K562 (cell line): ENCODE measurements around the gene AGAP3. TPM values are rescaled to one million over a fixed set of nuclear protein-coding genes. Genes with fewer than 3 reads are reported as not detected.

Experiments used
- ATAC-seq: fragments of 200-7000 bp; cut with Tn5 transposase; 3 replicates; pipeline ENCODE4 v1.9.1; 2020; ENCODE audit warnings: moderate library complexity
- BruUV-seq: library from RNA; stranded (reverse); fragments of 400-500 nt; replicated peaks from 2 replicates; lab custom pipeline; 2021; lab: Mats Ljungman, UMichigan
- CTCF ChIA-PET: fragments of 300-600 bp; formaldehyde crosslinking; extraction: SDS; loops from one replicate; lab custom pipeline; 2021; ENCODE audit warnings: low intra/inter-chr PET ratio; lab: Yijun Ruan, JAX
- POLR2A ChIA-PET: fragments of 300-600, 350-650 bp; sonication (Branson Sonifier 250); formaldehyde crosslinking; extraction: SDS; loops from one replicate; lab custom pipeline; 2021; ENCODE audit warnings: antibody characterized with exemption, inconsistent platforms; lab: Yijun Ruan, JAX
- DNase-seq, 4 experiments: peaks; one replicate each; pipeline versions ENCODE4 v3.0.0 to v3.0.0-alpha.2; 2011 to 2018; ENCODE audit warnings: low spot score in 3 of 4, mixed read lengths in 3 of 4; ENCODE audit errors: extremely low read depth in 1 of 4
- FAIRE-seq: peaks from 2 replicates; lab custom pipeline; 2011; peaks lifted over from hg19 to GRCh38; lab: Jason Lieb, UNC
- H2AFZ ChIP-seq: 2 replicates; pipeline ENCODE4 v1.6.0; 2011; ENCODE audit warnings: low read depth, low read length, control low read depth, inconsistent platforms
- H3K27ac ChIP-seq: fragments of 200-600 bp; 3 replicates; pipeline ENCODE4 v1.8.0; 2011; ENCODE audit warnings: low read depth, mild to moderate bottlenecking, control low read depth, inconsistent platforms, low read length, moderate library complexity, mixed read lengths; ENCODE audit errors: extremely low read depth
- H3K27me3 ChIP-seq, 2 experiments: fragments of 300-600 bp in 1 of 2; 2 replicates in 1 of 2; 3 replicates in 1 of 2; pipeline versions ENCODE4 v1.6.0 to v1.8.0; 2011; ENCODE audit warnings: inconsistent platforms in 2 of 2, low read length in 2 of 2, mild to moderate bottlenecking in 1 of 2, mixed read lengths in 1 of 2, moderate library complexity in 1 of 2; ENCODE audit not compliant: control insufficient read depth in 2 of 2, insufficient read depth in 2 of 2
- H3K36me3 ChIP-seq: fragments of 300-600 bp; 3 replicates; pipeline ENCODE4 v1.8.0; 2011; ENCODE audit warnings: mild to moderate bottlenecking, low read length, inconsistent platforms; ENCODE audit not compliant: control insufficient read depth, insufficient read depth
- H3K4me1 ChIP-seq, 2 experiments: fragments of 200-600 bp in 1 of 2; replicated peaks in 1 of 2; 2 replicates in 1 of 2; 3 replicates in 1 of 2; pipeline versions ENCODE4 v1.5.1 to v1.8.0; 2011; ENCODE audit warnings: inconsistent platforms in 2 of 2, low read length in 2 of 2, mild to moderate bottlenecking in 1 of 2, mixed read lengths in 1 of 2, moderate library complexity in 1 of 2; ENCODE audit not compliant: control insufficient read depth in 2 of 2, insufficient read depth in 2 of 2
- H3K4me2 ChIP-seq: 2 replicates; pipeline ENCODE4 v1.6.1; 2011; ENCODE audit warnings: low read length, control low read depth, inconsistent platforms, mixed read lengths; ENCODE audit not compliant: insufficient read depth
- H3K4me3 ChIP-seq: fragments of 200-600 bp; sonication (generic), shearing (Covaris generic); 2 replicates; pipeline ENCODE4 v1.5.1; 2016; ENCODE audit warnings: control low read depth, inconsistent platforms
- H3K79me2 ChIP-seq: fragments of 200-600 bp; 3 replicates; pipeline ENCODE4 v1.8.0; 2011; ENCODE audit warnings: low read length, inconsistent platforms; ENCODE audit not compliant: control insufficient read depth, insufficient read depth
- H3K9ac ChIP-seq, 2 experiments: 2 replicates each; pipeline versions ENCODE4 v1.6.0 to v1.6.1; 2011; ENCODE audit warnings: low read depth in 2 of 2, low read length in 2 of 2, control low read depth in 1 of 2, inconsistent platforms in 1 of 2, mild to moderate bottlenecking in 1 of 2, mixed read lengths in 1 of 2; ENCODE audit not compliant: insufficient read depth in 1 of 2
- H3K9me1 ChIP-seq: one replicate; pipeline ENCODE4 v1.6.0; 2011; ENCODE audit warnings: inconsistent platforms, mild to moderate bottlenecking, low read length, moderate library complexity; ENCODE audit not compliant: control insufficient read depth, insufficient read depth
- H3K9me3 ChIP-seq: replicated peaks from 2 replicates; pipeline ENCODE4 v1.5.1; 2011; ENCODE audit warnings: low read depth, low read length, inconsistent platforms; ENCODE audit not compliant: control insufficient read depth, insufficient read depth
- H4K20me1 ChIP-seq: replicated peaks from 2 replicates; pipeline ENCODE4 v1.6.1; 2011; ENCODE audit warnings: low read length, inconsistent platforms, mixed read lengths; ENCODE audit not compliant: control insufficient read depth, insufficient read depth
- ATF1 ChIP-seq, 2 experiments: fragments of 450-650 bp in 1 of 2; IDR thresholded peaks; 2 replicates each; pipeline ENCODE4 v1.6.1; 2016; ENCODE audit warnings: missing compliant biosample characterization in 1 of 2, missing genetic modification characterization in 1 of 2
- BACH1 ChIP-seq: fragments of 200-800 bp; sonication (Bioruptor generic); IDR thresholded peaks from 2 replicates; pipeline ENCODE4 v1.6.1; 2016; ENCODE audit warnings: missing genetic modification characterization, missing compliant biosample characterization
- CAMTA2 ChIP-seq: fragments of 250-450 bp; sonication (Bioruptor Pico); conservative IDR thresholded peaks from 2 replicates; pipeline ENCODE4 v1.5.1; 2022
- CBFB ChIP-seq: sonication (generic); formaldehyde crosslinking; IDR thresholded peaks from 2 replicates; pipeline ENCODE4 v1.4.0; 2020; ENCODE audit warnings: mild to moderate bottlenecking, missing genetic modification reagents
- DPF2 ChIP-seq: fragments of 450-650 bp; IDR thresholded peaks from 2 replicates; pipeline ENCODE4 v1.6.1; 2016
- GATA2 ChIP-seq: sonication (generic); formaldehyde crosslinking; IDR thresholded peaks from 2 replicates; pipeline ENCODE4 v1.4.0; 2020; ENCODE audit warnings: mild to moderate bottlenecking, missing genetic modification reagents
- ILK ChIP-seq: fragments of 450-650 bp; IDR thresholded peaks from 2 replicates; pipeline ENCODE4 v1.6.1; 2016; ENCODE audit warnings: missing genetic modification characterization, low read depth, mild to moderate bottlenecking, missing compliant biosample characterization, moderate library complexity, borderline replicate concordance
- MEIS2 ChIP-seq: fragments of 450-650 bp; IDR thresholded peaks from 2 replicates; pipeline ENCODE4 v1.6.1; 2014; ENCODE audit warnings: mild to moderate bottlenecking; ENCODE audit not compliant: partially characterized antibody
- MTF1 ChIP-seq: fragments of 250-450 bp; sonication (Bioruptor Pico); IDR thresholded peaks from 2 replicates; pipeline ENCODE4 v1.9.0; 2021; ENCODE audit warnings: moderate library complexity, mild to moderate bottlenecking, inconsistent platforms, borderline replicate concordance
- NFRKB ChIP-seq: fragments of 450-650 bp; IDR thresholded peaks from 2 replicates; pipeline ENCODE4 v1.6.1; 2016; ENCODE audit warnings: low read depth
- PML ChIP-seq: IDR thresholded peaks from 2 replicates; pipeline ENCODE4 v1.6.1; 2012; ENCODE audit warnings: low read length, inconsistent platforms
- RCOR1 ChIP-seq, 2 experiments: IDR thresholded peaks; 2 replicates each; pipeline ENCODE4 v1.6.1; 2012; ENCODE audit warnings: low read depth in 2 of 2, low read length in 2 of 2, borderline replicate concordance in 1 of 2, improper control_type of control experiment in 1 of 2
- STAT6 ChIP-seq: sonication (generic); formaldehyde crosslinking; IDR thresholded peaks from 2 replicates; pipeline ENCODE4 v1.8.1; 2023; ENCODE audit warnings: mild to moderate bottlenecking, missing genetic modification reagents
- TAF1 ChIP-seq: IDR thresholded peaks from 2 replicates; pipeline ENCODE4 v1.6.1; 2011; ENCODE audit warnings: mild to moderate bottlenecking, low read length, moderate library complexity; ENCODE audit not compliant: insufficient read depth, control insufficient read depth, severe bottlenecking; ENCODE audit errors: extremely low read depth
- TBL1XR1 ChIP-seq, 2 experiments: IDR thresholded peaks; 2 replicates each; pipeline ENCODE4 v1.6.1; 2012; ENCODE audit warnings: improper control_type of control experiment in 2 of 2, low read length in 2 of 2, mild to moderate bottlenecking in 1 of 2
- ZNF12 ChIP-seq: sonication (generic); formaldehyde crosslinking; IDR thresholded peaks from 2 replicates; pipeline ENCODE4 v1.4.0; 2020; ENCODE audit warnings: mild to moderate bottlenecking, missing genetic modification reagents
- ZNF584 ChIP-seq: fragments of 200-800 bp; sonication (Bioruptor generic); IDR thresholded peaks from 2 replicates; pipeline ENCODE4 v1.6.1; 2016; ENCODE audit warnings: low read depth, mild to moderate bottlenecking, missing genetic modification characterization, missing compliant biosample characterization
- ZNF589 ChIP-seq: fragments of 200-800 bp; sonication (Bioruptor generic); IDR thresholded peaks from 2 replicates; pipeline ENCODE4 v1.6.1; 2016; ENCODE audit warnings: low read depth, missing genetic modification characterization, missing compliant biosample characterization
- ZZZ3 ChIP-seq: fragments of 450-650 bp; IDR thresholded peaks from 2 replicates; pipeline ENCODE4 v1.6.1; 2016; ENCODE audit warnings: antibody characterized with exemption, mild to moderate bottlenecking, moderate library complexity
- WGBS: fragments of 100-300 bp; shearing (Covaris generic); methylation state at CpG from one replicate; pipeline ENCODE4 v1.1.6; 2016; ENCODE audit warnings: low coverage, mixed read lengths; ENCODE audit not compliant: insufficient coverage; ENCODE audit errors: missing lambda C conversion rate; 5-methylcytosine and 5-hydroxymethylcytosine counted together
- in situ Hi-C: fragments of 300-500 bp; cut with MboI; formaldehyde crosslinking; loops from 4 replicates; pipeline ENCODE4 v1.15.0; 2018; ENCODE audit warnings: inconsistent platforms, mixed read lengths
- intact Hi-C: fragments of 100-400 bp; cut with micrococcal nuclease; formaldehyde crosslinking; loops from 2 replicates; pipeline ENCODE4 v1.14.2; 2022
- polyA plus RNA-seq, 8 experiments: library from polyadenylated mRNA; depleted of rRNA in 4 of 8; stranded (reverse) in 5 of 8; unstranded in 3 of 8; fragments of >200 nt; fragmentation: Nextera tagmentation in 2 of 8; fragmentation: Illumina TruSeq in 1 of 8; extraction: Ambion mirVana in 2 of 8; extraction: Trizol in 1 of 8; gene quantifications; 2 replicates each; pipeline versions ENCODE4 v1.2.1 to v1.2.3, GENCODE V29; 2011 to 2014; ENCODE audit warnings: inconsistent platforms in 1 of 8, missing spikeins in 1 of 8
- total RNA-seq, 7 experiments: library from RNA; depleted of rRNA in 6 of 7; stranded (reverse); fragments of >200 nt in 6 of 7; fragmentation: Illumina TruSeq in 2 of 7; extraction: Trizol in 2 of 7; gene quantifications; 2 replicates each; pipeline versions ENCODE4 v1.2.1 to v1.2.3, GENCODE V29; 2011 to 2021; ENCODE audit warnings: low replicate concordance in 1 of 7
- TF ChIP-seq, protein P1 (sequence below): sonication (generic); formaldehyde crosslinking; IDR thresholded peaks from 2 replicates; pipeline ENCODE4 v1.8.0; 2022; ENCODE audit warnings: mild to moderate bottlenecking, missing genetic modification reagents

The AGAP3 gene
- total and polyA plus RNA-seq, 9 of the 15 experiments (the other 6 are each of a cell fraction or from before 2014, with no cell fraction given) = 3.4 to 208 (median 62.2) TPM

- Histone ChIP-seq H3K4me1 (peaks cover 52 to 83% of the 10 kb centered on the region in 2 experiments), H3K36me3 (peaks cover 32% of the 10 kb centered on the region), H3K4me2 (peak overlapping the region; percentile 97), H3K9me3 (no peaks in the 10 kb centered on the region), H3K4me3 (peak overlapping the region; percentile 89), H3K79me2 (peaks cover 68% of the 10 kb centered on the region), H3K9ac (peak overlapping the region; percentile 94 to 97), H3K27me3 (no peaks in the 10 kb centered on the region), H4K20me1 (peaks cover 18% of the 10 kb centered on the region), H3K9me1 (no peaks in the 10 kb centered on the region), H3K27ac (peak overlapping the region; percentile 94; the same call in 2 of the 3 replicates), H2AFZ (peak overlapping the region; percentile 81)
- in situ Hi-C loops = no loop called here
- ChIA-PET CTCF (no interaction called here), POLR2A (interaction anchor here (0.9 to 2.5 kb wide), 4 partner anchors 9 to 55 kb away, joined by 3 to 10 read pairs (median 3); no protein-coding TSS in a partner anchor)
- no peak for DNase-seq
- intact Hi-C loops = loop anchor here (1.0 to 10.0 kb wide), 3 partner anchors 55 to 769 kb away; partner anchors contain the start of gene ABCB8
- no TSS peak for BruUV-seq
- ATAC-seq = no peak
- FAIRE-seq = peak; percentile 58
- WGBS = 30% methylated on average over 3 of the region's 3 CpGs
- TF ChIP-seq ZNF12 (0 out of 2 replicates have a peak, but pooled peaks have one; percentile 56), BACH1 (tag) (no peak), PML (0 out of 2 replicates have a peak, but pooled peaks have one; percentile 2), ILK (tag) (no peak), GATA2 (CRISPR knock-in tag) (peak; percentile 33; the same call in 1 of the 2 replicates), TAF1 (no peak), ZNF584 (CRISPR knock-in tag) (no peak), ZNF589 (no peak), NFRKB (no peak), STAT6 (no peak), DPF2 (no peak), RCOR1 (IDR thresholded peaks at IDR 0.05; ENCODE audit: borderline replicate concordance in 1 of 2, low read depth in 2 of 2, low read length in 2 of 2) (0 out of 4 replicates have a peak, but pooled peaks of 1 of the 2 experiments have one; percentile 15), ATF1 (CRISPR knock-in tag; IDR thresholded peaks at IDR 0.05) (no peak), ATF1 (tag; IDR thresholded peaks at IDR 0.05) (peak; percentile 24), MTF1 (CRISPR knock-in tag) (no peak), TBL1XR1 (IDR thresholded peaks at IDR 0.05; ENCODE audit: low read length in 2 of 2) (0 out of 4 replicates have a peak, but pooled peaks of 1 of the 2 experiments have one; percentile 6), CAMTA2 (CRISPR knock-in tag) (no peak), ZZZ3 (no peak), MEIS2 (no peak), CBFB (0 out of 2 replicates have a peak, but pooled peaks have one; percentile 57)
- TF ChIP-seq, protein P1, sequence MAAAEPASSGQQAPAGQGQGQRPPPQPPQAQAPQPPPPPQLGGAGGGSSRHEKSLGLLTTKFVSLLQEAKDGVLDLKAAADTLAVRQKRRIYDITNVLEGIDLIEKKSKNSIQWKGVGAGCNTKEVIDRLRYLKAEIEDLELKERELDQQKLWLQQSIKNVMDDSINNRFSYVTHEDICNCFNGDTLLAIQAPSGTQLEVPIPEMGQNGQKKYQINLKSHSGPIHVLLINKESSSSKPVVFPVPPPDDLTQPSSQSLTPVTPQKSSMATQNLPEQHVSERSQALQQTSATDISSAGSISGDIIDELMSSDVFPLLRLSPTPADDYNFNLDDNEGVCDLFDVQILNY (CRISPR knock-in tag) = no peak
These were observed 2.5 kb upstream of the AGAP3 start for GRCh38 chr7:151083824-151084160.
